Effector memory CD8-positive, alpha-beta T cell (primary cell): ENCODE data around the gene OR51S1.
"Not testable (repeated sequence)": the region's sequence is repeated elsewhere in the genome, so short reads cannot be mapped to it uniquely, and the experiment has no call there.

Experiments used
- ATAC-seq: fragments of 150-1000 bp; cut with Tn5 transposase; replicated peaks from 2 replicates; pipeline ENCODE4 v1.10.0; 2021; ENCODE audit warnings: mild to moderate bottlenecking, moderate library complexity
- DNase-seq, 3 experiments: peaks; one replicate each; pipeline ENCODE4 v3.0.0; 2021
- H3K27ac Mint-ChIP-seq, 2 donors: one replicate each; pipeline ENCODE4 v1.8.0; 2022; ENCODE audit warnings: mild to moderate bottlenecking in 2 of 2, mixed read lengths in 2 of 2, moderate library complexity in 2 of 2
- H3K27me3 Mint-ChIP-seq, 2 donors: one replicate each; pipeline ENCODE4 v1.8.0; 2022; ENCODE audit warnings: mixed read lengths in 2 of 2
- H3K36me3 Mint-ChIP-seq: one replicate; pipeline ENCODE4 v1.8.0; 2022; ENCODE audit warnings: mild to moderate bottlenecking, moderate library complexity, mixed read lengths; ENCODE audit not compliant: insufficient read depth
- H3K4me1 Mint-ChIP-seq, 2 donors: one replicate each; pipeline ENCODE4 v1.8.0; 2022; ENCODE audit warnings: low read depth in 2 of 2, mixed read lengths in 2 of 2
- H3K4me3 Mint-ChIP-seq, 2 donors: one replicate each; pipeline ENCODE4 v1.8.0; 2022; ENCODE audit warnings: mild to moderate bottlenecking in 2 of 2, mixed read lengths in 2 of 2, moderate library complexity in 2 of 2
- H3K9me3 Mint-ChIP-seq, 2 donors: one replicate each; pipeline ENCODE4 v1.8.0; 2022; ENCODE audit warnings: mixed read lengths in 2 of 2

The OR51S1 gene

GRCh38 chr11:4851033-4851432, 2.0 kb upstream of the OR51S1 start:
- no peak overlapping the region for H3K4me3 Mint-ChIP-seq
- ATAC-seq, result no peak

GRCh38 chr11:4839851-4840549, 9.0 kb downstream of the OR51S1 start:
- Mint-ChIP-seq H3K9me3 (no peaks in the 10 kb centered on the region), H3K4me3 (no peak overlapping the region), H3K27me3 (peaks cover 11 to 12% of the 10 kb centered on the region in 2 donors), H3K4me1 (no peaks in the 10 kb centered on the region), H3K27ac (no peak overlapping the region), H3K36me3 (no peaks in the 10 kb centered on the region)
- DNase-seq, result no peak
- no peak for ATAC-seq

More at GRCh38 chr11:4851033-4851432, 2.0 kb upstream of the OR51S1 start:
- H3K36me3 Mint-ChIP-seq, result no peaks in the 10 kb centered on the region
- H3K27me3 Mint-ChIP-seq, result peaks cover 15% of the 10 kb centered on the region in 2 donors
- H3K27ac Mint-ChIP-seq, result no peak overlapping the region
- no peaks in the 10 kb centered on the region for H3K4me1 Mint-ChIP-seq
- peaks cover 0 to 7% of the 10 kb centered on the region in 2 donors for H3K9me3 Mint-ChIP-seq
- no peak for DNase-seq

- Mint-ChIP-seq H3K27me3 (no peaks in the 10 kb centered on the region), H3K27ac (no peak overlapping the region), H3K36me3 (no peaks in the 10 kb centered on the region), H3K9me3 (no peaks in the 10 kb centered on the region), H3K4me3 (no peak overlapping the region), H3K4me1 (no peaks in the 10 kb centered on the region)
- no peak for DNase-seq
- no peak for ATAC-seq
These were observed 18.1 kb downstream of the OR51S1 start for GRCh38 chr11:4830909-4831308.

- DNase-seq (no peak), ATAC-seq (no peak)
- H3K36me3 Mint-ChIP-seq, result no peaks in the 10 kb centered on the region
- H3K27ac Mint-ChIP-seq, result no peak overlapping the region
- H3K9me3 Mint-ChIP-seq, result no peaks in the 10 kb centered on the region
- H3K27me3 Mint-ChIP-seq, result no peaks in the 10 kb centered on the region
- H3K4me3 Mint-ChIP-seq, result no peak overlapping the region
- no peaks in the 10 kb centered on the region for H3K4me1 Mint-ChIP-seq
These were observed 18.7 kb downstream of the OR51S1 start for GRCh38 chr11:4830346-4830745.

GRCh38 chr11:4826425-4826824, 22.6 kb downstream of the OR51S1 start:
- H3K27ac Mint-ChIP-seq, result no peak overlapping the region
- no peak overlapping the region for H3K4me3 Mint-ChIP-seq
- no peaks in the 10 kb centered on the region for H3K27me3 Mint-ChIP-seq
- DNase-seq, result no peak
- H3K4me1 Mint-ChIP-seq, result no peaks in the 10 kb centered on the region
- H3K9me3 Mint-ChIP-seq, result no peaks in the 10 kb centered on the region
- ATAC-seq, result no peak
- H3K36me3 Mint-ChIP-seq, result no peaks in the 10 kb centered on the region

DNA sequence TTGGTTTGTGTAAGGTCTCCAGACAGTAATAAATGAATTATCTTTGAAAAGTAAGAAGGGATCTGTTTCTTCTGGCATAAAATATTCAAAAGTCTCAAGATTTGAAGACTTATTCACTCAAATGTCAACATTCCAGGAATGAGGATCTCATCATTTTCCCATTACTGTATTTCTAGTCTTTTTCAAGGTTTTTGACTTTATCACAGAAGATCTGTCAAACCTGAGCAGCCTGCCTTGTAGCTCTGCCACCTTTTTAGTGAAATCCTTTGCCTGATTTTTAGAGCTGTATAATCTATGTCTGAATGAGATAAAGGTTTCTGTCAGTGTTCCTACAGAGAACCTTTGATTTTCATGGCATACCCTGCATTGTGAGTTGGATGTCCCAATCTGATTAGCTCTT, 23.9 kb downstream of the OR51S1 start:
- DNase-seq, result no peak
- H3K27ac Mint-ChIP-seq, result no peak overlapping the region
- ATAC-seq, result no peak
- no peaks in the 10 kb centered on the region for H3K4me1 Mint-ChIP-seq
- no peak overlapping the region for H3K4me3 Mint-ChIP-seq
- no peaks in the 10 kb centered on the region for H3K36me3 Mint-ChIP-seq
- H3K9me3 Mint-ChIP-seq, result no peaks in the 10 kb centered on the region
- no peaks in the 10 kb centered on the region for H3K27me3 Mint-ChIP-seq

DNA sequence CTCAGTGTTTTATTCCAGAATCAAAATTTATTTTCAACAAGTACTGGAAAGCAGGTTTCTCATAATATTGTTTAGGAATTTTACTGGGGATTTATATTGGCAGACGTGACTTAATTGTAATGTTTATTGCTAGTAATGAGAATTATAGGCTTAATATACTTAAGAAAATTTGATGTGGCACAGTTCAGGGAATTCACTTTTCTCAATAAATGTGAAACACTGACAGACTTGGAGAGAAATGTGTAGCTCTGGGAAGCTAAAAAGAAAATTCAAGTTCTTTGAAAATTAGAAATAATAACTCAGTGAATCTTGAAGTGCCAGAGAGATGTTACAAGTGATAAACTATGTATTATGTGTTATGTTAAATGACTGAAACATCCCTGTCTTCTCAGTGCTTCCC, 28.0 kb downstream of the OR51S1 start, which contains the start of gene OR51F2:
TSS of gene OR51F2 (plus strand) at position 301 of the 400 bp plus-strand sequence. CDS start 101 bp downstream, outside the sequence.
- no peaks in the 10 kb centered on the region for H3K36me3 Mint-ChIP-seq
- no peak within 1 kb of the TSS for H3K4me3 Mint-ChIP-seq
- ATAC-seq (no peak), DNase-seq (no peak)
- H3K9me3 Mint-ChIP-seq, result no peaks in the 10 kb centered on the region
- no peak within 1 kb of the TSS for H3K27ac Mint-ChIP-seq
- H3K4me1 Mint-ChIP-seq, result no peaks in the 10 kb centered on the region
- no peaks in the 10 kb centered on the region for H3K27me3 Mint-ChIP-seq

DNA sequence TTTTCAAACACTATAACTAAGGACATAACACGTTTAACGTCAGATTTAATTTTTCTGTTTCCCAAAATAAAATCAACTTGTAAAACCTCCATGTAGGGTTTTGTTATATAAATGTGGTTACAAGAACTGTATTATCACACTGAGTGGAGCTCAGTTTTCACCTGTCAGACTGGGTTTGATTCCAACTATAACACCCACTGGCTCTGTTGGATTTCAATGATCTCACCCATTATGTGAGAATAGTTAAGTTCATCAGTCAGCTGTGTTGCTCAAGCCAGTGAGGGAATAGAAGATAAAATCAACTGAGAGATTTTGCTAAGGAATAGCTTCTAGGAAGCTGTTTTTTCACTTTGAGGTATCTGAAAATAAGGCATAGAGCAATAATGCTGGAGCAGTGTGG, 39.8 kb downstream of the OR51S1 start:
- H3K27me3 Mint-ChIP-seq, result peaks cover 0 to under 1% of the 10 kb centered on the region in 2 donors
- H3K9me3 Mint-ChIP-seq, result no peaks in the 10 kb centered on the region
- no peak for DNase-seq
- no peak overlapping the region for H3K4me3 Mint-ChIP-seq
- H3K4me1 Mint-ChIP-seq, result no peaks in the 10 kb centered on the region
- no peaks in the 10 kb centered on the region for H3K36me3 Mint-ChIP-seq
- ATAC-seq, result no peak
- H3K27ac Mint-ChIP-seq, result no peak overlapping the region

DNA sequence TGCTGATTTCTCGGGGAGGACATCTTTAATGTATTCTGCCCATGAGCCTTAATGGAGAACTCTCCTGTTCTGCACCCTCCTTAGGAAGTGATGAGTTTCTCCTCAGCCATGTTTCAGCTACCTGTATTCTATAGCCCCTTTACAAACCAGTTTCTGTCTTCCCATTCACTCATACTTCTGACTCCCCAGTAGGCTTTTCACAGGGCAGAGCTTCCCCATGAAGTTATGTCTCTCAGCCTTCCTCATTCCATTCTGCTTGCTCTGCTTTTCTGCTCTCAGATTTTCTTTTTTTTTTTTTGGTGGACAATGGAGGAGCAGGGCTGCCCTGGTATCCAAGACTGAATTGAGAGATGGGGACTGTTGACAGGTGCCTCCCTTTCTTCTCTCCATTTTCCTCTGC, 40.5 kb downstream of the OR51S1 start:
- no peaks in the 10 kb centered on the region for H3K36me3 Mint-ChIP-seq
- peaks cover 1 to 6% of the 10 kb centered on the region in 2 donors for H3K9me3 Mint-ChIP-seq
- H3K4me3 Mint-ChIP-seq, result no peak overlapping the region
- no peaks in the 10 kb centered on the region for H3K4me1 Mint-ChIP-seq
- no peak overlapping the region for H3K27ac Mint-ChIP-seq
- peaks cover 0 to 8% of the 10 kb centered on the region in 2 donors for H3K27me3 Mint-ChIP-seq
- no peak for DNase-seq
- no peak for ATAC-seq

DNA sequence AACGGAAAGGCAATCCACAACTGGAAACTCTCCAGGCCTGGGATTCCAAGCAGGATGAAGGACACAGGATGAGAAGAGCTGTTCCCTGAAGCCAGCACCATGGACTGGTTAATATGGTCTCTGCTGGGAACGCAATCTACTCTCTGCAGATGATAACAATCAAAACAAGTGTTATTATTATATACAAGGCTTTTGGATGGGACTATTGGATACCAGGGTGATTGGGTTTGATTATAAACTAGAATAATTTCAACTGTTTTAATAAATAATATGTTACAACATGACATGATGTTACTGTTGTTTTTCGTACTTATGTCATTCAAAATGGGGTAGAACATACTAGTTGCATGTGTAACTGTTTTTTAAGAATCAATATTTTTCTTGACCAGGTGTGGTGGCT, 44.7 kb downstream of the OR51S1 start, which contains the start of gene OR52R1:
TSS of gene OR52R1 (minus strand) at position 101 of the 400 bp plus-strand sequence. CDS start at position 101, 0 bp downstream.
- H3K27ac Mint-ChIP-seq, result no peak within 1 kb of the TSS
- peaks cover 0 to 13% of the 10 kb centered on the region in 2 donors for H3K27me3 Mint-ChIP-seq
- no peaks in the 10 kb centered on the region for H3K4me1 Mint-ChIP-seq
- no peak for DNase-seq
- no peak within 1 kb of the TSS for H3K4me3 Mint-ChIP-seq
- peaks cover 1 to 10% of the 10 kb centered on the region in 2 donors for H3K9me3 Mint-ChIP-seq
- no peaks in the 10 kb centered on the region for H3K36me3 Mint-ChIP-seq
- ATAC-seq, result no peak

- peaks cover 0 to 13% of the 10 kb centered on the region in 2 donors for H3K27me3 Mint-ChIP-seq
- not testable (repeated sequence) for H3K9me3 Mint-ChIP-seq, H3K4me1 Mint-ChIP-seq
These were observed 47.7 kb downstream of the OR51S1 start for GRCh38 chr11:4801316-4801715.

DNA sequence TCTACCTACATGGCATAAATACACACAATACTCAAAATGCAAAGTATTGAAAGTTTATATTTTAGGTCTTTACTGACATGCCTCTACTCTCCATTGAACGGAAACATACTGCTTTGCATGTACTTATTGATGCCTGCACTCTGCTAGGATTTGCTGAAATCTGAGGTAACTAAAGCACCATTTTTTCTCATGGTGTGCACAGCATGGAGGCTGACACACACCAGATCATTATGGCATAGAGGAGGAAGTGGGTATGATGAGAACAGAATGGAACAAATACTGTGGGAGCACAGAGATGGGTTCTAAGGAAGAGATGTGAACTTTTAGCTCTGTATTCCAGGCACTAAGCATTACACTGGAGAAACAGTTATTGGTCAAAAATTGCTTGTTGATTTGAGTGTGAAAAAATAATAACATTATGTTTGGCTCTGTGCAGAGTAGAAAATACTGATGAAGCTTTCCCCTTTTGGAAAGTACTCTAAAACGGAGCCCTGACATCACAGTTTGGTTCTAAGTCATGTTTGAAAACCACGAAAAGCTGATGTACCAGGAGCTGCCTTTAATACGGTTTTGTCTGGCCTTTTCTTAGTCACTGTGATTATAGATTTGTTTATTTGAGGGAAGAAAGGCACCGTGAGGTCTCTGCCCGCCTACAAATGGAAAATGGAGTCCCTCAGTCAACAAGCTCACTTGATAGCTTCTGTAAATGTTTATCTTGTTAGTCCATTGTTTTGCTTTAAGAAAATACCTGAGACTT, 50.4 kb downstream of the OR51S1 start:
- no peaks in the 10 kb centered on the region for H3K4me1 Mint-ChIP-seq
- peaks cover 0 to 5% of the 10 kb centered on the region in 2 donors for H3K9me3 Mint-ChIP-seq
- ATAC-seq (no peak), DNase-seq (no peak)
- H3K27ac Mint-ChIP-seq, result no peak overlapping the region
- H3K36me3 Mint-ChIP-seq, result no peaks in the 10 kb centered on the region
- H3K27me3 Mint-ChIP-seq, result peaks cover 0 to 7% of the 10 kb centered on the region in 2 donors
- no peak overlapping the region for H3K4me3 Mint-ChIP-seq

More at GRCh38 chr11:4801316-4801715, 47.7 kb downstream of the OR51S1 start:
- H3K27ac Mint-ChIP-seq, DNase-seq, ATAC-seq, H3K36me3 Mint-ChIP-seq, H3K4me3 Mint-ChIP-seq: not testable (repeated sequence)
